ENCODE results near the gene MGA.

Gene MGA

GRCh38 chr15:41812820-41813375 is 152.7 kb downstream of the MGA start:
- no peak for DNase-seq (ENCODE audit: extremely low spot score)
- TF ChIP-seq CTCF (IDR thresholded peaks at IDR 0.05; ENCODE audit: control extremely low read depth, extremely low read depth, low read depth, missing control alignments): no peak
- CTCF ChIA-PET: interaction anchor here (1.2 to 6.4 kb wide), 15 partner anchors 9 to 350 kb away, joined by 3 to 316 read pairs (median 13); partner anchors contain the start of genes JMJD7 and MAPKBP1
- POLR2A ChIA-PET: no interaction called here

GRCh38 chr15:41813426-41813825 is 153.2 kb downstream of the MGA start:
- ChIA-PET POLR2A (no interaction called here), CTCF (interaction anchor here (1.3 to 6.4 kb wide), 10 partner anchors 8 to 347 kb away, joined by 3 to 316 read pairs (median 14); partner anchors contain the start of genes JMJD7 and MAPKBP1)
- DNase-seq (ENCODE audit: extremely low spot score): no peak
- no peak for TF ChIP-seq CTCF (IDR thresholded peaks at IDR 0.05; ENCODE audit: control extremely low read depth, extremely low read depth, low read depth, missing control alignments)

GRCh38 chr15:41814534-41814933 is 154.3 kb downstream of the MGA start:
- no peak for TF ChIP-seq CTCF (IDR thresholded peaks at IDR 0.05; ENCODE audit: control extremely low read depth, extremely low read depth, low read depth, missing control alignments)
- DNase-seq (ENCODE audit: extremely low spot score): no peak
- CTCF ChIA-PET: interaction anchor here (0.8 to 6.4 kb wide), 2 partner anchors 39 to 211 kb away, joined by 3 to 316 read pairs; partner anchors contain the start of gene MAPKBP1
- POLR2A ChIA-PET: no interaction called here

DNA sequence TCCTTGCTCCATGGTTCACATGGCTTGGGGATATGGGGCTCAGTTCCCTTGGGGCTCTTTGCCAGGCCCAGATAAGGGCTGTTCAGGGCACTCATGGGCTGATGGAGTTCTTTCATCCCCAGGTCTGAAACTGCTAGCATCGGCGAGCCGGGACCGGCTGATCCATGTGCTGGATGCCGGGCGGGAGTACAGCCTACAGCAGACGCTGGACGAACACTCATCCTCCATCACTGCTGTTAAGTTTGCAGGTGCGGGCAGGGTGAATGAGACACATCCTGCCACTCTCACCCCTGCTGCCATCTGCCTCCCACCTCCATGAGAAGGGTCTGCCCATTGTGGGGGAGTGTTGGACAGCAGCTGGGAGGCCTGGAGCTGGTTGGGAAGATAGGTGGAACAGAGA is 156.6 kb downstream of the MGA start:
- POLR2A ChIA-PET: no interaction called here
- no peak for DNase-seq (ENCODE audit: extremely low spot score)
- no peak for TF ChIP-seq CTCF (IDR thresholded peaks at IDR 0.05; ENCODE audit: control extremely low read depth, extremely low read depth, low read depth, missing control alignments)
- CTCF ChIA-PET: interaction anchor here (1.3 to 2.3 kb wide), 3 partner anchors 43 to 213 kb away, joined by 3 to 15 read pairs (median 3); partner anchors contain the start of gene MAPKBP1

GRCh38 chr15:41817327-41817726 is 157.1 kb downstream of the MGA start:
- CTCF ChIA-PET: interaction anchor here (1.0 to 2.3 kb wide), 4 partner anchors 44 to 213 kb away, joined by 3 to 15 read pairs (median 6); partner anchors contain the start of gene MAPKBP1
- DNase-seq (ENCODE audit: extremely low spot score): no peak
- POLR2A ChIA-PET: no interaction called here
- TF ChIP-seq CTCF (IDR thresholded peaks at IDR 0.05; ENCODE audit: control extremely low read depth, extremely low read depth, low read depth, missing control alignments): no peak

GRCh38 chr15:41817781-41818180 is 157.6 kb downstream of the MGA start:
- no peak for TF ChIP-seq CTCF (IDR thresholded peaks at IDR 0.05; ENCODE audit: control extremely low read depth, extremely low read depth, low read depth, missing control alignments)
- DNase-seq (ENCODE audit: extremely low spot score): no peak
- ChIA-PET CTCF (interaction anchor here (1.0 to 2.3 kb wide), 4 partner anchors 44 to 214 kb away, joined by 3 to 15 read pairs (median 6); partner anchors contain the start of gene MAPKBP1), POLR2A (no interaction called here)
